Astrocyte (in vitro differentiated cells and primary cell): ENCODE measurements around the gene SDSL.

Experiments used
- CTCF ChIP-seq: IDR thresholded peaks from 2 replicates; pipeline ENCODE4 v1.5.1; 2011; ENCODE audit warnings: low read depth, mild to moderate bottlenecking, inconsistent platforms, low read length, moderate library complexity; ENCODE audit not compliant: insufficient read depth
- EZH2 ChIP-seq: IDR thresholded peaks from 2 replicates; pipeline ENCODE4 v1.6.1; 2012; ENCODE audit warnings: mild to moderate bottlenecking, low read length, inconsistent platforms; ENCODE audit not compliant: insufficient read depth

- no peak for TF ChIP-seq EZH2
- TF ChIP-seq CTCF = no peak
Observed at GRCh38 chr12:113396200-113396599, 26.0 kb upstream of the SDSL start.
